ENCODE data around the gene PGAP3. TPM values are rescaled to one million over a fixed set of nuclear protein-coding genes. Genes with fewer than 3 reads are reported as not detected.

Gene PGAP3
- total and polyA plus RNA-seq, 2 of the 4 experiments (the other 2 are of a cell fraction) = 4.3 to 9.8 TPM

GRCh38 chr17:39706921-39707337 lies 19.1 kb upstream of the PGAP3 start:
- H3K23ac ChIP-seq (ENCODE audit: low read depth, low read length) = no peak overlapping the region
- ChIA-PET POLR2A (ENCODE audit: unreplicated experiment) (no interaction called here), CTCF (no interaction called here)
- H3K56ac ChIP-seq (ENCODE audit: extremely low read depth, insufficient read depth, low read length) = no peak overlapping the region
- dilution Hi-C loops (cut with HindIII; ENCODE audit: low sequenced_read_pairs, unreplicated experiment) = no loop called here
- peaks cover 44% of the 10 kb centered on the region for H4K20me1 ChIP-seq (ENCODE audit: insufficient read depth, low read length)
- H4K5ac ChIP-seq (ENCODE audit: low read depth, low read length) = no peak overlapping the region
- H3K36me3 ChIP-seq (ENCODE audit: control insufficient read depth, insufficient read depth, low read length) = peaks cover 39% of the 10 kb centered on the region
- no peak overlapping the region for H4K8ac ChIP-seq (ENCODE audit: low read depth in 2 of 2, low read length in 2 of 2)
- no peak overlapping the region for H2BK120ac ChIP-seq (ENCODE audit: low read depth, low read length)
- no peak overlapping the region for H3K4ac ChIP-seq (ENCODE audit: low read depth, low read length)
- H2BK5ac ChIP-seq (ENCODE audit: low read depth, low read length, poor library complexity, severe bottlenecking) = no peak overlapping the region
- 100% methylated on average over 1 of the region's 7 CpGs; no CpG with 5 or more reads in 1 of the 2 experiments for WGBS, 2 experiments (ENCODE audit: extremely low coverage in 2 of 2, insufficient read length in 1 of 2)
- intact Hi-C loops (cut with micrococcal nuclease) = no loop called here
- H2AK9ac ChIP-seq (replicated peaks; ENCODE audit: low read depth, low read length, poor library complexity) = no peak overlapping the region
- H3K27me3 ChIP-seq (ENCODE audit: control insufficient read depth, insufficient read depth, low read length) = no peaks in the 10 kb centered on the region
- BruUV-seq (replicated peaks) = no TSS peak
- H3K27ac ChIP-seq (ENCODE audit: insufficient read depth, low read length) = no peak overlapping the region
- no peak overlapping the region for H3K14ac ChIP-seq (replicated peaks; ENCODE audit: low read depth, low read length)
- no peak overlapping the region for H2AFZ ChIP-seq (replicated peaks; ENCODE audit: low read length, poor library complexity)
- no peak overlapping the region for H4K91ac ChIP-seq (ENCODE audit: insufficient read depth, low read depth, low read length)
- peaks cover 11% of the 10 kb centered on the region for H3K9me1 ChIP-seq (ENCODE audit: insufficient read depth, low read length)
- H3K79me1 ChIP-seq (ENCODE audit: low read depth in 1 of 2, low read length in 2 of 2) = peaks cover 0 to 54% of the 10 kb centered on the region in 2 experiments; a peak in 2 of 4 replicates
- peaks cover 11% of the 10 kb centered on the region; the same call in 1 of the 2 replicates for H3K4me1 ChIP-seq (ENCODE audit: control insufficient read depth, insufficient read depth, low read length)
- no peak overlapping the region for H3K9ac ChIP-seq (ENCODE audit: low read depth, low read length)
- TF ChIP-seq CEBPB (IDR thresholded peaks at IDR 0.05; ENCODE audit: low read depth, low read length) = no peak
- TF ChIP-seq, protein P1, sequence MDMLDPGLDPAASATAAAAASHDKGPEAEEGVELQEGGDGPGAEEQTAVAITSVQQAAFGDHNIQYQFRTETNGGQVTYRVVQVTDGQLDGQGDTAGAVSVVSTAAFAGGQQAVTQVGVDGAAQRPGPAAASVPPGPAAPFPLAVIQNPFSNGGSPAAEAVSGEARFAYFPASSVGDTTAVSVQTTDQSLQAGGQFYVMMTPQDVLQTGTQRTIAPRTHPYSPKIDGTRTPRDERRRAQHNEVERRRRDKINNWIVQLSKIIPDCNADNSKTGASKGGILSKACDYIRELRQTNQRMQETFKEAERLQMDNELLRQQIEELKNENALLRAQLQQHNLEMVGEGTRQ (IDR thresholded peaks at IDR 0.05; ENCODE audit: low read depth, low read length) = no peak
- DNase-seq (no peak), ATAC-seq (ENCODE audit: low read depth) (no peak)
- H3K9me3 ChIP-seq (ENCODE audit: control insufficient read depth, insufficient read depth, low read length) = no peaks in the 10 kb centered on the region
- H3K4me2 ChIP-seq (ENCODE audit: low read depth, low read length) = no peak overlapping the region
- in situ Hi-C loops (cut with MboI; ENCODE audit: low sequenced_read_pairs) = no loop called here
- H3K18ac ChIP-seq (ENCODE audit: low read depth, low read length) = no peak overlapping the region
- H3K4me3 ChIP-seq (ENCODE audit: insufficient read depth, low read depth, low read length) = no peak overlapping the region
- no peak overlapping the region for H2BK20ac ChIP-seq (ENCODE audit: low read depth, low read length)
- no peak overlapping the region for H2AK5ac ChIP-seq (ENCODE audit: low read depth, low read length)
- no peak overlapping the region for H2BK15ac ChIP-seq (ENCODE audit: low read depth, low read length)

Data from IMR-90 (cell line).